Esophagus mucosa (tissue), 1 donor: Measurements from ENCODE around the gene STX8. TPM values are rescaled to one million over a fixed set of nuclear protein-coding genes. Genes with fewer than 3 reads are reported as not detected.

Experiments
- ATAC-seq: fragments of 200-7000 bp; cut with Tn5 transposase; one replicate; pipeline ENCODE4 v1.9.1; 2020
- total RNA-seq: library from RNA; stranded (reverse); gene quantifications from one replicate; pipeline ENCODE4 v1.2.4, GENCODE V29; 2023
- donor health status: DM: yes; HTN: yes; CAD: no.

The STX8 gene
- total RNA-seq, 1 donor from 2014 or later, result 45.9 TPM

GRCh38 chr17:9237053-9237410 is 338.6 kb downstream of the STX8 start:
- no peak for ATAC-seq

- ATAC-seq, result no peak
These were observed 339.2 kb downstream of the STX8 start for GRCh38 chr17:9236286-9237052.

DNA sequence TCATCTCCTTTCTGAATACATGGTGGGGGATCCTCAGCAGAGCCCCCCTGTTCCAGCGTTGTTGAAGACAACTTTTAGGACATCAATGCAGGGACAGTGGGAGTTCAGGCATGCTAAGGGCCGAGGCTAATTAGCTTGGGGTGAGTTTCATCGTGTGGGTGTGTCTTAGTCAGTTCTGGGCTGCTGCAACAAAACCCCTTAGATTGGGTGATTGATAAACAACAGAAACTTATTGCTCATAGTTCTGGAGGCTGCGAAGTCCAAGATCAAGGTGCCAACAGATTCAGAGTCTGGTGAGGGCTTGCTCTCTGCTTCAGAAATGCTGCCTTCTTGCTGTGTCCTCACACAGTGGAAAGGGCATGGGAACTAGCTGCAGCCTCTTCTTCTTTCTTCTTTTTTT is 340.3 kb downstream of the STX8 start:
- no peak for ATAC-seq

GRCh38 chr17:9234389-9234945 is 341.2 kb downstream of the STX8 start:
- ATAC-seq, result no peak

- no peak for ATAC-seq
These were observed 341.9 kb downstream of the STX8 start for GRCh38 chr17:9233761-9234160.

GRCh38 chr17:9233271-9233599 is 342.4 kb downstream of the STX8 start:
- ATAC-seq, result no peak

- no peak for ATAC-seq
These were observed 342.9 kb downstream of the STX8 start for GRCh38 chr17:9232591-9233270.

- ATAC-seq, result no peak
These were observed 343.5 kb downstream of the STX8 start for GRCh38 chr17:9232155-9232475.

- ATAC-seq, result no peak
These were observed 344.0 kb downstream of the STX8 start for GRCh38 chr17:9231449-9232154.

DNA sequence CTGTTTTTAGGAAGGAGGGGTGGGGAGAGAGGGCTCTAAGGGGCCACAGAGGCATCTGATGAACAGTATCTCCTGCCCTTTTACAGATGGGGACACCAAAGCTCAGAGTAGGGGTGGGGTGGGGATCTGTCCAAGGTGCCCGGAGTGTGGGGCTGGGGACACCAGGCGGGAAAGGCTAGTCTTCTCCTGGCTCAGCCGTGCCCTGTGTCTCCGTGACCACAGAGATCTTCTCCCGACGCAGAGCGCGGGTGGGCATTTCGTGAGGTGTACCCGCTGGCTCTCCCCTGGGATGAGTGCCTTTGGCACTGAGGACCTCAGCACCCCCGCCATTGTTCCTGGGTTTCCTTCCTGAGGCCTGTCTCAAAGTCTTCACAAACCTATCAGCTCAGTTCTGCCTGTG is 344.8 kb downstream of the STX8 start:
- ATAC-seq, result no peak

DNA sequence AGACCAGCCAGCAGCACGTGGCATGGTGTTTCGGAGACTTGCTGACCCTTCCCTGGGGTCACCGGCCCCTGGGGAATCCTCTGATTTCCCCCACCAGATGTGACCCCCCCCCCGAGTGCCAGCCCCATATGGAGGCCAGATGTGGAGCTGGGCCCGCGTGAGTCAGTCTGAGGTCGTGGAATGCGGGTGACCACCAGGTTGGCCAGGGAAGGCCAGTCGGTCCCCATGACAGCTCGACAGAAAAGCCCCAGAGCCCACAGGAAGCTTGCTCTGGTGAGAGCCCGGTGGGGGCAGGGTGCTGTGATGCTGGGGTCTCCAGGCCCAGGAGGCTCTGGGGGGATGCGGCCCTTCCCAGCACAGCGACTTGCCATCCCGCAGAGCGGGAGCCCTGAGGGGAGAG is 345.3 kb downstream of the STX8 start:
- no peak for ATAC-seq

GRCh38 chr17:9229826-9230201 is 345.8 kb downstream of the STX8 start:
- ATAC-seq, result no peak

- no peak for ATAC-seq
These were observed 346.3 kb downstream of the STX8 start for GRCh38 chr17:9229160-9229825.

GRCh38 chr17:9228408-9229159 is 347.0 kb downstream of the STX8 start:
- no peak for ATAC-seq

DNA sequence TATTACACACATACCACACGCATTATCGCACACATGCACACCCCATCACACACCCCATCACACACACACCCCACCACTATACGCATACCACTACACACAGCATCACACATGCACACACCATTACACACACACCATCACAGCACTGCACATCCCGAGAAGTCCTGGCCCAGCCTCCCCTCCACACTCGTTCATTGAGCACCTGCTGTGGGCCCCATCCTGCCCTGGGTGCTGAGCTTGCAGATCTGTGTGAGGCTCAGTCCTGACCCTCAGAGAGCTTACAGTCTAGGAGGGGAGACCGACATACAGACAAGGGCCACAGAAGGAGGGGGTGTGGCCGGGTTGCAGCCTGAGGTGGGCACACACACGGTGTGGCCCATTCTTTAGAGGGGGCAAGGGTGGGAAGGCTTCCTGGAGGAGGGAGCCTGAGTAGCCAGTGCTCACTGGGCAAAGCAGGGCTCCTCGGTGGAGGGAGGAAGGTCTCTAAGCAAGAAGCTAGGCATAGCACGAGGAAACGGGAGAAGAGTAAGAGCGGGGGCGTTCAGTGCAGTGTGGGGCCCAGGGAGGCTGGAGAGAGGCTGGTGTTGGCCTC is 347.7 kb downstream of the STX8 start:
- ATAC-seq, result no peak

DNA sequence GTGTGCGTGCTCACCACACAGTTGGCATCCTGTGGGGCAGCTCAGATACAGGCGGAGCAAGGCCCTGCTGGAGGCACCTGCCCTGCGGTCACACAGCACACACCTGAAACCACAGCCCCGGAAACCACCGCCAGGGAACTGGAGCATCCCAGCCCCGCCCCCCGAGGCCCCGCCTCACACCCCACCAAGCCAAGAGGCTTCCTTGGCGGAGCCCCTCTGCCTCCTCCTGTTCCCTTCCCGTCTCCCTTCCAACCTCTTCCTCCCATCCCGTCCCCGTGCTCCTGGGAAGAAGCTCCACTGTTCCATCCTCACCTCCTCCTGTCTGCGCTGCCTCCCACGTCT is 348.9 kb downstream of the STX8 start:
- ATAC-seq, result peak; percentile 43

DNA sequence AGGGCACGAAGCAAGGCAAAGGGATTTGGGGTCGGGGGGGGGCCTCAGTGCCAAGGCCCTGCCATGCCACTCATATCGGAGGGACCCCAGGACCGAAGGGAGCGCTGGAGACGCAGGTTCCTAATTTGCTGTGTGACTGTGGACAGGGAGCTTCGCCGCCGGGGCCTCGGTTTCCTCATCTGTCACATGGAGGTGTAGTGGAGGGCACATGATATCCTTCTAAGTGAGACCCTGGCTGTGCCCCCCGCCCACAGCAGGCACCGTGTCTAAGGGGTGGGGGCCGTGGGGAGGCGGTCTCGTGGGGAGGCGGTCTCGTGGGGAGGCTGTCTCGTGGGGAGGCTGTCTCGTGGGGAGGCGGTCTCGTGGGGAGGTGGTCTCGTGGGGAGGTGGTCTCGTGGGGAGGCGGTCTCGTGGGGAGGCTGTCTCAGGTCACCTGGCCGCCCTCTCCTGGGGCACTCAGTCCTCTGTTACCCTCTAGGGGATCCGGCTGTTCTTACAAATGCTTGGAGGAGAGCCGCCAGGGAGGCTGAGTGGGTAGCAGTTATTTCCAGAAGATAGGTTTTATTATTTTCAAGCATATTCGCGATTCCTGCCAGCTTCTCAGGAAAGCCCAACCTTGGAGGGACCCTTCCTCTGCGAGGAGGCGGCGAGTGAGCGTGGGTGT is 349.4 kb downstream of the STX8 start:
- no peak for ATAC-seq

GRCh38 chr17:9225305-9226101 is 350.1 kb downstream of the STX8 start:
- ATAC-seq, result peak; percentile 43

DNA sequence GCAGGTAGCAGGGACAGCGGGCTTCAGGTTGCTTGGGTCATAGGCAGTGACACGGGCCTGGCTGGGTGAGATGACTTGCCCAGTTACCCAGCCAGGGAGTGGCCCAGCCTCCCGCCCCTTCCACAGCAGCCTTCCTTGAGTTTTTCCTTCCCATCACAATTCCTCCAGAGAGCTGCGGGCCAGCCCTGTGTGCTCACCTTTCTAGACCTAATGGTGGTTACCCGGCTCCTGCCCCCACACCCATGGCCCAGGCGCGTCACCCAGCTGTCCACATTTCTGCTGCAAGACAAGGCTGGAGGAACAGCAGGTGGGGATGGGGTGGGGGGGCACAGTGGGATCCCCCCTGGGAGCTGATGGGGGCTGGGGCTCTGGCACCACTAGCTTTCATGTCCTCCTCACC is 351.1 kb downstream of the STX8 start:
- no peak for ATAC-seq

GRCh38 chr17:9223531-9223930 is 352.1 kb downstream of the STX8 start:
- no peak for ATAC-seq

- ATAC-seq, result no peak
These were observed 353.8 kb downstream of the STX8 start for GRCh38 chr17:9221922-9222180.
